Neutrophil (primary cell): ENCODE measurements around the gene HORMAD2.

Experiments
- H3K27ac ChIP-seq: fragments of 200-600 bp; sonication (generic); 2 replicates; pipeline ENCODE4 v1.5.1; 2016; ENCODE audit warnings: mild to moderate bottlenecking, moderate library complexity
- H3K27me3 ChIP-seq: fragments of 200-600 bp; sonication (generic); 2 replicates; pipeline ENCODE4 v1.6.0; 2016; ENCODE audit warnings: mild to moderate bottlenecking
- H3K36me3 ChIP-seq: fragments of 200-600 bp; sonication (generic); 2 replicates; pipeline ENCODE4 v1.5.1; 2017
- H3K4me1 ChIP-seq, 2 experiments: fragments of 200-600 bp in 1 of 2; sonication (generic) in 1 of 2; 1 replicate in 1 of 2; 2 replicates in 1 of 2; pipeline versions ENCODE4 v1.5.1 to v1.6.1; 2013 to 2016; ENCODE audit warnings: low read depth in 1 of 2, low read length in 1 of 2, mild to moderate bottlenecking in 1 of 2, moderate library complexity in 1 of 2; ENCODE audit not compliant: control insufficient read depth in 1 of 2, insufficient read depth in 1 of 2
- H3K4me3 ChIP-seq, 2 experiments: fragments of 200-600 bp in 1 of 2; sonication (generic) in 1 of 2; 1 replicate in 1 of 2; 2 replicates in 1 of 2; pipeline ENCODE4 v1.5.1; 2013 to 2016; ENCODE audit warnings: low read depth in 1 of 2, low read length in 1 of 2, mild to moderate bottlenecking in 1 of 2, moderate library complexity in 1 of 2
- H3K9me3 ChIP-seq: fragments of 200-600 bp; sonication (generic); 2 replicates; pipeline ENCODE4 v1.5.1; 2016
- TF ChIP-seq, protein P1 (sequence below): fragments of 200-600 bp; sonication (generic); IDR thresholded peaks from 2 replicates; pipeline ENCODE4 v1.5.1; 2016; ENCODE audit warnings: antibody characterized with exemption

Gene HORMAD2

DNA sequence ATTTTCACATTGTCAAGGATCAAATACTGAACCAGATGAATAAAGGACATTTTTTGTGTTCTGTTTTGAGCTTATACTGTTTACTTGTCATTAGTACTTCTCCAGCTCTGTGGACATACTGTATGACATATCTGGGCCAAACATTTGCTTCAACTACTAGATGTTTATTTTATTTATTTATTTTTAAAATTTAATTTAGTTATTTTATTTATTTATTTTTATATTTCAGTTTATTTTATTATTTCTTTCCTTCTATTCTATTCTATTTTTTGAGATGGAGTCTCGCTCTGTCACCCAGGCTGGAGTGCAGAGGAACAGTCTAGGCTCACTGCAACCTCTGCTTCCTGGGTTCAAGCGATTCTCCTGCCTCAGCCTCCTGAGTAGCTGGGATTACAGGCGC lies 37.0 kb downstream of the HORMAD2 start:
- H3K4me3 ChIP-seq: no peak overlapping the region
- peaks cover 0 to 5% of the 10 kb centered on the region in 2 experiments for H3K4me1 ChIP-seq
- H3K27ac ChIP-seq: no peak overlapping the region
- TF ChIP-seq, protein P1, sequence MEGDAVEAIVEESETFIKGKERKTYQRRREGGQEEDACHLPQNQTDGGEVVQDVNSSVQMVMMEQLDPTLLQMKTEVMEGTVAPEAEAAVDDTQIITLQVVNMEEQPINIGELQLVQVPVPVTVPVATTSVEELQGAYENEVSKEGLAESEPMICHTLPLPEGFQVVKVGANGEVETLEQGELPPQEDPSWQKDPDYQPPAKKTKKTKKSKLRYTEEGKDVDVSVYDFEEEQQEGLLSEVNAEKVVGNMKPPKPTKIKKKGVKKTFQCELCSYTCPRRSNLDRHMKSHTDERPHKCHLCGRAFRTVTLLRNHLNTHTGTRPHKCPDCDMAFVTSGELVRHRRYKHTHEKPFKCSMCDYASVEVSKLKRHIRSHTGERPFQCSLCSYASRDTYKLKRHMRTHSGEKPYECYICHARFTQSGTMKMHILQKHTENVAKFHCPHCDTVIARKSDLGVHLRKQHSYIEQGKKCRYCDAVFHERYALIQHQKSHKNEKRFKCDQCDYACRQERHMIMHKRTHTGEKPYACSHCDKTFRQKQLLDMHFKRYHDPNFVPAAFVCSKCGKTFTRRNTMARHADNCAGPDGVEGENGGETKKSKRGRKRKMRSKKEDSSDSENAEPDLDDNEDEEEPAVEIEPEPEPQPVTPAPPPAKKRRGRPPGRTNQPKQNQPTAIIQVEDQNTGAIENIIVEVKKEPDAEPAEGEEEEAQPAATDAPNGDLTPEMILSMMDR: no peak
- H3K36me3 ChIP-seq: no peaks in the 10 kb centered on the region
- no peaks in the 10 kb centered on the region for H3K27me3 ChIP-seq
- no peaks in the 10 kb centered on the region for H3K9me3 ChIP-seq

DNA sequence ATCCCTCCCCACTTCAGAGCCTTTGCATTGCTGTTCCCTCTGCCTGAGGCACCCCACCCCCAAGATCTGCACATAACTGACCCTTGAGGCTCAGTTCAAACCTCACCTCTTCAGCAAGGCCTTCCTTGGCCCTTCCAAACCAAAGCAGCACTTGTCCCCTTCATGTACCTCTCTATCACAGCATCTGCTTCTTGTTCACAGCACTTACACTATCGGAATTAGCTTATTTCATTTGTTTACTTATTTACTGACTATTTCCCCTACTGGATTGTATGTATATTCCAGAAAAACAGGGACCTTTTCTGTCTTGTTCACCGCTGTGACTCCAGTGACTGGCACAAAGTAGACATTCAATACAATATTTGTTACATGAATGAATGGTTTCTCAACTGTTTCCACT lies 38.0 kb downstream of the HORMAD2 start:
- no peaks in the 10 kb centered on the region for H3K9me3 ChIP-seq
- H3K27me3 ChIP-seq: no peaks in the 10 kb centered on the region
- TF ChIP-seq, protein P1: no peak
- no peak overlapping the region for H3K27ac ChIP-seq
- H3K4me3 ChIP-seq: no peak overlapping the region
- no peaks in the 10 kb centered on the region for H3K36me3 ChIP-seq
- peaks cover 0 to 5% of the 10 kb centered on the region in 2 experiments for H3K4me1 ChIP-seq

DNA sequence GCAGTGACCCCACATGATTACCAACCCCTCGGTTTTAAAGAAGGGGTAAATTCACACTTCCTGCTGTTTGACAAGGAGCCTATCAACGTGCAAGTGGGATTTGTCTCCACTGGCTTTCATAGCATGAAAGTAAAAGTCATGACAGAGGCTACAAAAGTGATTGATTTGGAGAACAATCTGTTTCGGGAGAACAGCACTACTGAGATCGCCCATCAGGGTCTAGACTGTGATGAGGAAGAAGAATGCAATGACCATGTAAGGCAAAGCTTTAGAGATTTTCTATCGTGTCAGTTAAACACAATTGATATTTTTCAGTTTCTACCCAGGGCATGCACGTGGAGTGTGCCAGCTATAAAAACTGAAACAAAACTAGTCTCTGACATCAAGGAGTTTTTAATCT lies 41.7 kb downstream of the HORMAD2 start:
- Histone ChIP-seq H3K27me3 (no peaks in the 10 kb centered on the region), H3K36me3 (no peaks in the 10 kb centered on the region), H3K27ac (no peak overlapping the region), H3K4me3 (no peak overlapping the region), H3K4me1 (peaks cover 0 to under 1% of the 10 kb centered on the region in 2 experiments), H3K9me3 (no peaks in the 10 kb centered on the region)
- TF ChIP-seq, protein P1: no peak

DNA sequence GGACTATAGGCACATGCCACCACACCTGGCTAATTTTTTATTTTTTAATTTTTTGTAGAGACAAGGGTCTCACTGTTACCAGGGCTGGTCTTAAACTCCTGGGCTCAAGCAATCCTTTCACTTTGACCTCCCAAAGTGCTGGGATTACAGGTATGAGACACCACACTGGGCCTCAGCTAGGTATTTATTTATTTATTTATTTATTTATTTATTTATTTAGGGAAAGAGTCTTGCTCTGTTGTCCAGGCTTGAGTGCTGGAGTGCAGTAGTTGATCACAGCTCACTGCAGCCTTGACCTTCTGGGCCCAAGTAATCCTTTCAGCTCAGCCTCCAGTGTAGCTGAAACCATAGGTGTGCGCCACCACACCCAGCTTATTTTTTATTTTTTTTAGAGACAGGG lies 43.2 kb downstream of the HORMAD2 start:
- H3K36me3 ChIP-seq: no peaks in the 10 kb centered on the region
- TF ChIP-seq, protein P1: no peak
- H3K9me3 ChIP-seq: no peaks in the 10 kb centered on the region

DNA sequence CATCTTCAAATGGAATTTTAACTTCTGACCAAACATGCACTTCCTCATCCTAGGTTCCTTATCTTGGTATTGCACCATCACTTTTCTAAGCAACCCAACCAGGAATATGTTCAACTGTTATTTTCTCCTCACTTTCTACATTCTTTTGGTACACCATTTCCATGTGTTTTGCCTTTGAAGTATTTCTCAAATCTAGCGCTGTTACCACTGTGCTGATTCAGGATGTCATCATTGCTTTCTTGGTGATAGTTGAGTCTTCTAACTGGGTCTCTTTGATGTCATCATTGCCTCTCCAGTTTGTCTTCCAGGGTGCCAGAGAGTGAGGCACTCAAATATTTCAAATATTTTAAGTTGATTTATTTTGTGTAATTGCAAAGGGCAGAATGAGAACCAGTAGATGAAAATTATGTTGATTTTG lies 47.5 kb downstream of the HORMAD2 start:
- Histone ChIP-seq H3K27ac (peak overlapping the region; percentile 67), H3K4me3 (no peak overlapping the region), H3K27me3 (no peaks in the 10 kb centered on the region), H3K36me3 (no peaks in the 10 kb centered on the region), H3K4me1 (peaks cover 12 to 17% of the 10 kb centered on the region in 2 experiments), H3K9me3 (no peaks in the 10 kb centered on the region)
- TF ChIP-seq, protein P1: no peak

More for the DNA sequence above, 43.2 kb downstream of the HORMAD2 start:
- H3K27ac ChIP-seq: no peak overlapping the region
- no peak overlapping the region for H3K4me3 ChIP-seq
- H3K4me1 ChIP-seq: peaks cover 12 to 14% of the 10 kb centered on the region in 2 experiments
- no peaks in the 10 kb centered on the region for H3K27me3 ChIP-seq

DNA sequence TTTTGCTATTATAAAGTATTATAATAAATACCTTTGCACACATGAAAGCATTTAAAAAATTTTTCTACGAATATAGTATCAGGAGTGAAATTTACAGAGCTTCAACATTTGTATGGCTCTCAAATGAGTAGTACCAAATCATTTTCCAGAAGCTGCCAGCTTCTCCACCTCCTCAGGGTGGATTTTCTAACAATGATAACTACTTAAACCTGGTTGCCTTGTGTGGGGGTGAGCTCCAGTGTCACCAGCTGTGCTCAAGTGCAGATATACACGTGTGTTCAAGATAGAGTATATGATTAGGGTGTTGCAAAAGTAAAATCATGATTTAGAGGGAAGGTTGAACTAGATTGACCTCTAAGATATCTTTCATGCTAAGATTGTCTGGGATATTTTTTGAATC lies 48.2 kb downstream of the HORMAD2 start:
- H3K27ac ChIP-seq: no peak overlapping the region
- no peaks in the 10 kb centered on the region for H3K9me3 ChIP-seq
- no peaks in the 10 kb centered on the region for H3K36me3 ChIP-seq
- H3K4me3 ChIP-seq: no peak overlapping the region
- H3K27me3 ChIP-seq: no peaks in the 10 kb centered on the region
- TF ChIP-seq, protein P1: no peak
- peaks cover 12 to 17% of the 10 kb centered on the region in 2 experiments for H3K4me1 ChIP-seq
